Renal pelvis (tissue), 12 donors: ENCODE data around the gene CEACAM4. TPM values are rescaled to one million over a fixed set of nuclear protein-coding genes. Genes with fewer than 3 reads are reported as not detected.
A peak's percentile ranks its signal among the peaks of the same experiment; 100 is the strongest.
"Not testable (repeated sequence)": the region's sequence is repeated elsewhere in the genome, so short reads cannot be mapped to it uniquely, and the experiment has no call there.

Source experiments
- DNase-seq: peaks from one replicate; pipeline ENCODE4 v3.0.0-alpha.2; 2013
- long read RNA-seq, 16 experiments: transcript quantifications; one replicate each; lab custom pipeline, GENCODE V29; 2026
- polyA plus RNA-seq, 3 donors: library from polyadenylated mRNA; unstranded; fragments of 120-200 nt; gene quantifications; one replicate each; pipeline ENCODE4 v1.2.1, GENCODE V29; 2013; ENCODE audit not compliant: insufficient read length in 3 of 3

The CEACAM4 gene
- under 1 TPM in 2 of 3 donors, not detected in 1; 0.13 to 0.18 TPM for polyA plus RNA-seq
- long read RNA-seq, donor 1: 0 reads
- long read RNA-seq, donor 2, partial matches to known transcripts: 0 of 1 reads
- long read RNA-seq, donor 2, other reads (novel, unspliced or antisense): 0 of 1 reads
- long read RNA-seq, donor 3: 0 reads
- long read RNA-seq, donor 4: 0 reads
- long read RNA-seq, donor 5: 0 reads
- long read RNA-seq, donor 6: 0 reads
- long read RNA-seq, donor 7: 0 reads
- long read RNA-seq, donor 8: 0 reads
- long read RNA-seq, donor 9: 0 reads
- long read RNA-seq, donor 10: 0 reads
- long read RNA-seq, donor 11: 0 reads
- long read RNA-seq, donor 12: 0 reads
- long read RNA-seq, donor 13: 0 reads
- long read RNA-seq, donor 14: 0 reads
- long read RNA-seq, donor 15: 0 reads
- long read RNA-seq, donor 16: 0 reads

DNA sequence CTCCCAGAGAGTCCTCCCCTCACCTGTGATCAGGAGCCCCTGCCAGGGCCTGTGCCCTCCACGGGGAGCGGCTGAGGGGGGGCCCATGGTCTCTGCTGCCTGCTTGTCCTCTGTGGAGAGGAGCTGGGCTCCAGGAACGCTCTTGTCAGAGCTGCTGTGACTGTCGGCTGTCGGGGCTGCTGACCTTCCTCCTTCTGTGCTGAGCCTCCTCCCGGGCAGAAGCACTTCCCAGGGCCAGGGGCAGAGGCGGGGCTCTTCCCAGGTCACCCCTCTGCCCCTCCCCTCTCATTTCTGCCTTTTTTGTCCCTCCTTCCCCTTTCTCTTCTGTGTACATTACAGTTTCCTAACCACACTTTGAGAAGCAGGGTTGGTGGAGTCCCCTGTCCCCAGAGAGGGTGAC lies at the start of gene CEACAM4:
Gene CEACAM4 (minus strand): TSS at position 198 of the 400 bp plus-strand sequence. CDS start 111 bp downstream, at position 87.
- no peak for DNase-seq

DNA sequence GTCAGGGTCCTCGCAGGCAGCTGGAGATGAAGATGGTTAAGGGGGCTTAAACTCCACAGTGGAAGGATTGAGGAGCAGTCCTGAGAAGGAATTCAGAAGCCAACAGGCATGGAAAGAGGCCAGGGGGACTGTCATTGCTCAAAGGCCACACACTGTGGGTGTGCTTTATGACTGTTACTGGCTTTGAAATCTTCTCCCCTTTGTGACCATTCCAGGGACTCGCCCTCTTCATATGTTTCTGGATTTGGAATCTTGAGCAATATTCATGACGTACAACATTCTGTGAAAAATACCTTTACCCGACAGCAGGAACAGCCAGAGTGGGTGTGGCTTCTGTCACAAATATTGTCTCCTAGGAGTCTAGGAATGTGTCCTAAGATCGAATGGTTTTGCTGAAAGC lies 44.6 kb upstream of the CEACAM4 start:
- no peak for DNase-seq

DNA sequence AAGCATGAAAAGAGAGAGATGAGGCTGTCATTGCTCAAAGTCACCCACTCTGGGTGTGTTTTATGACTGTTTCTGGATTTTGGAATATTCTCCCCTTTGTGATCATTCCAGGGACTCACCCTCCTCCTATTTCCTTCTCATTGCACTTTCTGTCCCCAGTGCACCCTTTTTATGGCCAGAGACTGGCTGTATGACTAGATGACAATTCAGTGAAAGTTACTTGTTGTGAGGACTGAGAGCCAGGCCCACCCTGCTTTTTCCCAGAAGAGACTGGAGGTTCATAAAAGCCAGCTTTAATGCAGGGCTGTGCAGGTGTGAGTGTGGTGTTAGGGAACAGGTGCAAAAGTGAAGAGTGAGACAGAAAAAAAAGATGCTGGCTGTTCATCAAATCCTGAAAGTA lies 43.9 kb upstream of the CEACAM4 start:
- DNase-seq: no peak

GRCh38 chr19:41668315-41668714 lies 41.4 kb upstream of the CEACAM4 start:
- DNase-seq: no peak

DNA sequence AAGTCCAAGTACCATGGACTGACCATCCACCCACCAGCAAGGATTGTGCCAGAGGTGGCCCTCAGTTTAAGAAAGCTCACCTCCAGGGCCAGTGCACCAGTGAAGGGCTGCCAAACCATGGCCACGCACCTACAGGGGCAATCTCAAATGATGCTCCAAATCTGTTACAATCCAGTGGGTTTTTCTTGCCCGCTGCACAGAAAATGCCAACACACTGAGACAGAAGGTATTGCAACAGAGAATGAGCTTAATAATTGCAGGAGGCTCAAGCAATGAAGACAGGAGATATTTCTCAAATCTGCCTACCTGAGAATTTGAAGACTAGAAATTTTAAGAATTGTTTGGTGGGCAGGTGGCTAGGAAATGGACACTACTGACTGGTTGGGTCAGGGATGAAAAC lies 39.2 kb upstream of the CEACAM4 start:
- DNase-seq: no peak

- no peak for DNase-seq
Measured at GRCh38 chr19:41657157-41657556, 30.3 kb upstream of the CEACAM4 start.

- not testable (repeated sequence) for DNase-seq
Measured at GRCh38 chr19:41656756-41657155, 29.9 kb upstream of the CEACAM4 start.

GRCh38 chr19:41652250-41652649 lies 25.4 kb upstream of the CEACAM4 start:
- no peak for DNase-seq

GRCh38 chr19:41649827-41650226 lies 23.0 kb upstream of the CEACAM4 start:
- no peak for DNase-seq

DNA sequence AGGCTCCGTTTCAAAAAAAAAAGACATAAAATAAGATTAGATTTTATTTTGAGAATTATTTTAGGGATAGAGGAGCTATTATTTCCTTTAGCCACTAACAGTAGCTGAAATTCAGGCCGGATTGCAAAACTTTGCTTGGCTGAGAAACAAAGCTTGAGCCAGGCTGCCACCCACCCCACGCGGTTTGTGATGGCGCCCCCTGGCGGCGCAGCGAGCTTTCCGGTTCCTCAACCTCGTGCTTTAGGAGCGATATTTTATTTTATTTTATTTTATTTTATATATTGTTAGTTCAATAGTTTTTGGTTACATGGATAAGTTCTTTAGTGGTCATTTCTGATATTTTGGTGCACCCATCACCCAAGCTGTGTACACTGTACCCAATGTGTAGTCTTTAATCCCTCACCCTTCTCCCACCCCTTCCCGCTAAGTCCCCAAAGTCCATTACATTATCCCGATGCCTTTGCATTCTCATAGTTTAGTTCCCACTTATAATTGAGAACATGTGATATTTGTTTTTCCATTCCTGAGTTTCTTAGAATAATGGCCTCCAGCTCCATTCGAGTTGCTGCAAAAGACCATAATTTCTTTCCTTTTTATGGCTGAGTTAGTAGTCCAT lies 19.8 kb upstream of the CEACAM4 start:
- DNase-seq: no peak

DNA sequence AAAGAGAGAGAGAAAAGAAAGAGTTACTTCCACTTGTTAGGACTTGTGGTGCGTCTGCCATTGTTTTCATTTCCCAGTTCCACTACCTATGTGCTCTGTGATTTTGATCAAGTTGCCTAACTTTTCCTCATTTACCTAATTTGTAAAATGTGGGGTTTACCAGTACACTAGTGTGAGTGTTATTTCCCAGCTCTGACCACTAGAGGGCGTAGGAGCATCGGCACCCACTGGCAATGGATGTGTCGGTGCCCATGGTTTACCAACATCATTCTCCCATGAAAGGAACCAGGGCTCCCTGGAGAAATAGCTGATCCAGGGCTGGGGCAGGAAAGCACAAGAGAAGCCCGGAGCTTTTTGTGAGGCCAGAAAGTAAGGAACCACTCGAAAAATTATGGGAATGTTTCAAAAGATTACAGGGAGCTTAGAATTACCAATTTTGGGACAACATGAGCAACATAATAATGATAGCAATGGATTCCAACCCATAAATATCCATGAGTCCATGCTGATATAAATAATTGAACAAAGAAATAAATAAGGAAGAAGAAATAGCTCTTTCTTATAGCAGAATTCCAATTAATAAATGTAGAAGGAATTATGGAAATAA lies 15.1 kb upstream of the CEACAM4 start:
- DNase-seq: peak; percentile 30

DNA sequence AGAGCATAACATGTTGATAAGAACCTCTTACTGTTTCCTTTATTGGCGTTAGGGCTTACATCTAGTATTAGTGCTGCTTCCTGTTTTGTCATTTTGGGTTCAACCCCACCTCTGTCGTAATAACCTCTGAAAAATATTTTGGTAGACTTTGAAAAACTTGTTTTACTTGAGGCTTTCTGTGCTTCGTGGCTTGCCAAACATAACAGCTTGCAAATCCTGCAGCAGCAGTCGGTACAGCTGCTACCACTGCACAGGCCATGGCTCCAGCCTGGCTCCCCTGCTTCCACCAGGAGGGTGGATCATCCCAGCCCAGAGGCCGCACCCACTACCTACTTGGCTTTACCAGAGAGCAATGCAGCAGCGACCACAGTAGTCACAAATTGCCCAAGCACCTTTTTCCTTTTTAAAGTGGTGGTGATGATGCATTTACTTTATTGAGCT lies 11.8 kb upstream of the CEACAM4 start:
- DNase-seq: no peak

GRCh38 chr19:41637484-41637883 lies 10.6 kb upstream of the CEACAM4 start:
- no peak for DNase-seq

- DNase-seq: no peak
Measured at GRCh38 chr19:41627966-41628675, 1.2 kb upstream of the CEACAM4 start.

DNA sequence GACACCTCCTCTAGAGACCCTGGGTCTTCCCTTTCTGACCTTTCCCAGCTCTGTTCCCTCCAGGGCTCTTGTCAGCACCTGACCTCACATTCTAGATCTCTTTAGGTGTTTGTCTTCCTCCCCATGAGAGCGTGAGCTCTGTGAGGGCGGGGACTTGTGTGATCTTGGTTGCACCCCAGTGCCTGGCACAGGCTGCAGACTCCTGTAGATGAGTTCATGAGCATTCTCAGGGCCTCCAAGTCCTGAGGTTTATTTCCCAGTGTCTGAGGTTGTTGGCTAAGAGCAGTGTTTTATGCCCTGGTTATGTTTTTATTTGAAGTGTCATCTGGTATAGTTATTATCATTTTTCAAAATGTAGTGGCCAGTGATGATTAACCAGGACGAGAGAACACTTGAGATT lies 596 bp downstream of the CEACAM4 start:
- no peak for DNase-seq

DNA sequence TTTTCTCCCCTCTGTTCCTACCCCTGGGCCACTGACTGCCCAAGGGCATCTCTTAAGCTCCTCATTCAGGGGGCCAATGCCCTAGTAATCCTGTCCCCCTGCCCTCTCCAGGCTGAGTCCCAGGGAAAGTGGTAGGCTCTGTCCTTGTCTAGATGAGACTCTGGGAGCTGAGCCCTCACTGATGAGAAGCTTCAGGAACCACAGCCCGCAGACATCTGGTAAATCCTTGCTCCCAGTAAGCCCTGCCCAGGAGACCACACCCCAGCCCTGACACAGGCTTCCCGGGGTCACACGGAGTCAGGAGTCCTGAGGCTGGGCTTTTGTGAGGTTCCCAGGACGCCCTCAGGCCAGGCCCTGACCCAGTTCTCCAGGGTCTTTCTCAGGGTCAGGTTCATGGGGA lies 1.9 kb downstream of the CEACAM4 start:
- no peak for DNase-seq

DNA sequence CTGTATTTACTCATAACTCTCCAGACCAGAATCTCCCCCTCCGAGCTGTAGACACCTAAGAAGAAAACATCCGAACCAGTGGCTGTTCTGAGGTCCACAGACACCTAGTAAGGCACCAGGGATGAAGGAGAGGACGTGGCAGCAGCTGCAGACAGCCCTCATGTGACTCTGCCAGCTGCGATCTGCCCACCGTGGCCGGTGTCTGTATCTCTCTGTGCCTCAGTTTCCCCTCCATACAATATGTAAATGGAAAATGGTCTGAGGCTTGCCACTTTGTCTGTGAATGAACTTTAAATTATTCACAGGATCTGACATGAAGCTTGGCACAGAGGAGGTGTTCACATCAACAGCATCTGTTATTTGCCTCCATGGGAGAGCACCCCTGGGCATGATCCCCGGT lies 2.4 kb downstream of the CEACAM4 start:
- DNase-seq: no peak

DNA sequence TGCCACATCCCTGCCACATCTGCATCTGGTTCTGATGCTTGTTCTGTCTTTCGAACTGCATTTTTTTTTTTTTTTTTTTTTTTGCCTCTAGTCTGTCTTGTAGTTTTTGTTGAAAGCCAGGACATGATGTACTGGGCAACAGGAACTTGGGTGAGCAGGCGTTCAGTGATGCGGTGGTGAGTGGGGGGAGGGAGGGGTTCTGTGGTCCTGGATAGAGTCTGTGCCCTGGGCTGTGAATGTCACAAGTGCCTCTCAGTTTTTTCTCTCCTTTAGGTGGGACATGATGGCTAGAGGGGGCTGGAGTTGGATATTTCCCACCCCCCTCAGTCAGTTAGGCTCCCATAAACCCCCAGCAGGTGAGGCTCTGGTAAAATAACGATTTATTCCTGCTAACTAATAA lies 3.5 kb downstream of the CEACAM4 start:
- DNase-seq: no peak

DNA sequence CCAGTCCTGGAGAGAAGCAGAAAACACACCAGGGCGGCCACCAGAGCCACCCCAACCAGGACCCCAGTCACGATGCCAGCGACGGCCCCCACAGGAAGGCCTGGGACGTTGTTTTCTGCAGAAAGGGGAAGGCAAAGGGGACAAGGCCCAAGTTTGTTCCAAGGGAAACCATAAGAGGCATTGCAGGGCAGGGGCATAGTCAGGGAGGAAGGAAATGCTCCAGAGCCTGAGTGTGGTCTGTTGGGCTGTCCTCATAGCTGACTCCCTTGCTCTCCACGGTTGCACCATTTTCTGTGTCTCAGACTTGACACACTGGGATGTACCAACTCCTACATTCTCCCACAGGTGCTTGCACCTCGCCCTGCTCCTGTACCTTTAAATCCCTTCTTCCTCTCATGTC lies 5.2 kb downstream of the CEACAM4 start:
- no peak for DNase-seq

DNA sequence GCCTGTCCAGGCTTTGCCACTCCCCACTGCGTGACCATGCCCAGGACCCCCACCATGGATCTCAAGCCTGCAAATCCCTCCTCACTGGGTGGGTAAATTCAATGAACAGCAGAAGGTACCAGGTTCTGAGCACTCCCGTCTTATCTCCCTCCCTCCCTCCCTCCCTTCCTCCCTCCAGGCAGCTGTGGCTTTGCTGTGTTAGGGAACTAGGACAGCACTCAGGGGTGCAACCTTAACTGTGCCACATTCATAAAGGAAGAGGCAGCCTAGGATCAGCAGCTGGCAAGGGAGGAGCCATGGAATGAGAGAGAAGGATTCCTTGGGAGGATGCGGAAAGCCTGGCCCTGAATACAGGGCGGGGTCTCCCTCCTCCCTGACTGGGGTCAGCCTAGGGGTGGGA lies 5.6 kb downstream of the CEACAM4 start:
- no peak for DNase-seq

DNA sequence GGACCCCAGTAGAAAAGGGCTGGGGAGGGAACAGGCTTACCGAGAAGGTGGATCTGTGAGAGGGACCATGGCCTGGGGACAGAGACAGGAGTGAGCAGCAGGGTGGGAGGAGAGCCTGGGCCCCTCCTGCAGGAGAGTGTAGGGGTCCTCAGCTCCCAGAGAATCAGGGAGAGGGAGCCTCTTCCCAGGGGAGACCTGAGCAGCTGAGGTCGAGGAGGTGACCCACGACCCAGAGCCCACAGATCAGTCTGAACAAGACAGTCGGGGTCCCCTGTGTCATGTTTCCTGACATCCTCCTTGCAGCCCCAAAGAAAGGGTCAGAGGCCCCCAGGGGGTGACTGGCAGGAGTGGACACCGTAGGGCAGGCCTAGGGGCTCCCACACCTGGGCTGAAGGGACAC lies 6.7 kb downstream of the CEACAM4 start:
- DNase-seq: no peak

DNA sequence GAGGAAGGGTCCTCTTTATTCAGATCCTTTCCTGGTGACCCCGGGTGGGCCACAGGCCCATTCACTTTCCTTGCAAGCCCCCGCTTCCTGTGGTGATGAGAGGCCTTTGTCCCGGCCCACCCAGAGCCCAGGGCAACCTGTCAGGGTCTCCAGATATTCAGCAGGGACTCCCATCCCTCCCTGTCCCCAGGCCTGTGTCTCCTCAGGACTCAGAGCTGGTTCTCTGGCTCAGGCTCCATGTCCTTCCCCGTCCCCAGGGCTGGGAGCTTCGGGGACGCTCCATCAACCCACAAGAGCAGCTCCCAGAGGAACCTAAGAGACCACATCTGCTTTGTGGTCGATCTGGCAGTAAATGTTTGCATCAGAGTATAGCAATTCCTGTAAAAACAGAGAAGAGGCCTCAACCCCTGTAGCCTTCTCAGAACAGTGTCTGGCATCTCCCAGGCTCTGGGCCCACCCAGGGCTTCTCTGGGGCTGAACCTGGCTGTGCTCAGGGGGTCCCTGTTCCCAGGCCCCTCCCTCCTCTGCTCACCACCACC lies 7.8 kb downstream of the CEACAM4 start:
- no peak for DNase-seq
